ENCODE measurements around the gene P2RX6. TPM values are rescaled to one million over a fixed set of nuclear protein-coding genes. Genes with fewer than 3 reads are reported as not detected.

The P2RX6 gene
- total RNA-seq, 4 donors from 2014 or later = 0.76 to 1.5 (median 1.2) TPM; not detected in 1

DNA sequence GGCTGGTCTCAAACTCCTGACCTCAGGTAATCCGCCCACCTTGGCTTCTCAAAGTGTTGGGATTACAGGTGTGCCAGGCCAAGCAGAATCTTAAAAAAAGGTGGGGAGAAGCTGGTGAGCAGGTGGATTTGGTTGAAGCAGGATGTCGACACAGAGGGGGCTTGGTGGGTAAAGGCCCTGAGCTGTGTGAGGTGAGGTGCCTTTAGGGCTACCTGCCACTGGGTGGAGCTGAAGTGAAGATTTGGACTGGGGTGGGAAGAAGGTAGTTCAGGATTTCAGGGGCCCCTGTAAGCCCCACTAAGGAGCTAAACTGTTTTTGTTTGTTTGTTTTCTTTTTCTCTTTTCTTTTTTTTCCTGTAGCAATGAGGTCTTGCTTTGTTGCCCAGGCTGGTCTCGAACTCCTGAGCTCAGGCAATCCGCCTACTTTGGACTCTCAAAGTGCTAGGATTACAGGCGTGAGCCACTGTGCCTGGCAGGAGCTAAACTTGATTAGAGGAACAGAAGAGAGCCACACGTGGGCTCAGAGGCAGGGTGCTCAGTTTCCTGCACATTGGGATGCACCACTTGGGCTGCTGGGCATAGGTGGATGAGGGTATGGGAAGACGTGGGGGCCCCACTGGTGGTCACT, 6.0 kb downstream of the P2RX6 start:
- Histone ChIP-seq H3K9me3 (no peaks in the 10 kb centered on the region), H3K27me3 (no peaks in the 10 kb centered on the region), H3K4me1 (no peaks in the 10 kb centered on the region), H3K36me3 (no peaks in the 10 kb centered on the region), H3K27ac (no peak overlapping the region), H3K4me3 (no peak overlapping the region)
- intact Hi-C loops (cut with DNase I; ENCODE audit: low total_unique reads) = no loop called here
- no peak for TF ChIP-seq POLR2A (IDR thresholded peaks at IDR 0.05)
- TF ChIP-seq, protein P1, sequence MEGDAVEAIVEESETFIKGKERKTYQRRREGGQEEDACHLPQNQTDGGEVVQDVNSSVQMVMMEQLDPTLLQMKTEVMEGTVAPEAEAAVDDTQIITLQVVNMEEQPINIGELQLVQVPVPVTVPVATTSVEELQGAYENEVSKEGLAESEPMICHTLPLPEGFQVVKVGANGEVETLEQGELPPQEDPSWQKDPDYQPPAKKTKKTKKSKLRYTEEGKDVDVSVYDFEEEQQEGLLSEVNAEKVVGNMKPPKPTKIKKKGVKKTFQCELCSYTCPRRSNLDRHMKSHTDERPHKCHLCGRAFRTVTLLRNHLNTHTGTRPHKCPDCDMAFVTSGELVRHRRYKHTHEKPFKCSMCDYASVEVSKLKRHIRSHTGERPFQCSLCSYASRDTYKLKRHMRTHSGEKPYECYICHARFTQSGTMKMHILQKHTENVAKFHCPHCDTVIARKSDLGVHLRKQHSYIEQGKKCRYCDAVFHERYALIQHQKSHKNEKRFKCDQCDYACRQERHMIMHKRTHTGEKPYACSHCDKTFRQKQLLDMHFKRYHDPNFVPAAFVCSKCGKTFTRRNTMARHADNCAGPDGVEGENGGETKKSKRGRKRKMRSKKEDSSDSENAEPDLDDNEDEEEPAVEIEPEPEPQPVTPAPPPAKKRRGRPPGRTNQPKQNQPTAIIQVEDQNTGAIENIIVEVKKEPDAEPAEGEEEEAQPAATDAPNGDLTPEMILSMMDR (IDR thresholded peaks at IDR 0.05) = no peak
- DNase-seq = no peak

GRCh38 chr22:21022507-21022906, 7.5 kb downstream of the P2RX6 start:
- TF ChIP-seq, protein P1 (IDR thresholded peaks at IDR 0.05) = no peak
- TF ChIP-seq POLR2A (IDR thresholded peaks at IDR 0.05) = no peak
- H3K4me1 ChIP-seq = no peaks in the 10 kb centered on the region

GRCh38 chr22:21022955-21023614, 8.1 kb downstream of the P2RX6 start:
- Histone ChIP-seq H3K9me3 (no peaks in the 10 kb centered on the region), H3K36me3 (no peaks in the 10 kb centered on the region), H3K4me3 (no peak overlapping the region), H3K4me1 (no peaks in the 10 kb centered on the region), H3K27ac (no peak overlapping the region), H3K27me3 (no peaks in the 10 kb centered on the region)
- no peak for TF ChIP-seq POLR2A (IDR thresholded peaks at IDR 0.05)
- TF ChIP-seq, protein P1 (IDR thresholded peaks at IDR 0.05) = no peak
- DNase-seq = no peak
- intact Hi-C loops (cut with DNase I; ENCODE audit: low total_unique reads) = no loop called here

More at GRCh38 chr22:21022507-21022906, 7.5 kb downstream of the P2RX6 start:
- no peak overlapping the region for H3K4me3 ChIP-seq
- no peaks in the 10 kb centered on the region for H3K27me3 ChIP-seq
- H3K9me3 ChIP-seq = no peaks in the 10 kb centered on the region
- no peak for DNase-seq
- no peak overlapping the region for H3K27ac ChIP-seq
- no peaks in the 10 kb centered on the region for H3K36me3 ChIP-seq
- intact Hi-C loops (cut with DNase I; ENCODE audit: low total_unique reads) = no loop called here

GRCh38 chr22:21025266-21025665, 10.3 kb downstream of the P2RX6 start:
- no peak overlapping the region for H3K4me3 ChIP-seq
- intact Hi-C loops (cut with DNase I; ENCODE audit: low total_unique reads) = no loop called here
- H3K27me3 ChIP-seq = no peaks in the 10 kb centered on the region
- H3K9me3 ChIP-seq = no peaks in the 10 kb centered on the region
- no peaks in the 10 kb centered on the region for H3K4me1 ChIP-seq
- TF ChIP-seq, protein P1 (IDR thresholded peaks at IDR 0.05) = no peak
- no peak for TF ChIP-seq POLR2A (IDR thresholded peaks at IDR 0.05)
- DNase-seq = no peak
- no peaks in the 10 kb centered on the region for H3K36me3 ChIP-seq
- no peak overlapping the region for H3K27ac ChIP-seq

Measured in uterus (tissue), 4 donors.